Suppressor macrophage (primary cell): Measurements from ENCODE around the gene ACTR3.

Source experiments
- DNase-seq, 4 experiments: peaks; one replicate each; pipeline ENCODE4 v3.0.0-alpha.2; 2020 to 2022

The ACTR3 gene

GRCh38 chr2:113966832-113967231, 76.9 kb downstream of the ACTR3 start:
- peak in 2 of 4 experiments; percentile 53 to 59 for DNase-seq

- no peak for DNase-seq
These were observed 77.4 kb downstream of the ACTR3 start for GRCh38 chr2:113967272-113967671.

GRCh38 chr2:113972766-113973165, 82.9 kb downstream of the ACTR3 start:
- peak; percentile 44 to 73 (median 71) for DNase-seq

- DNase-seq, result no peak
These were observed 83.9 kb downstream of the ACTR3 start for GRCh38 chr2:113973810-113974209.

GRCh38 chr2:113974727-113975126, 84.8 kb downstream of the ACTR3 start:
- no peak for DNase-seq

GRCh38 chr2:113976277-113976928, 86.5 kb downstream of the ACTR3 start:
- peak; percentile 50 to 72 (median 68) for DNase-seq

GRCh38 chr2:113977060-113977659, 87.3 kb downstream of the ACTR3 start:
- no peak for DNase-seq

GRCh38 chr2:113977660-113978523, 88.0 kb downstream of the ACTR3 start:
- DNase-seq, result peak in 1 of 4 experiments; percentile 26

- no peak for DNase-seq
These were observed 88.8 kb downstream of the ACTR3 start for GRCh38 chr2:113978524-113979190.

- peak in 3 of 4 experiments; percentile 28 to 55 (median 29) for DNase-seq
These were observed 89.6 kb downstream of the ACTR3 start for GRCh38 chr2:113979191-113980128.

GRCh38 chr2:113980946-113981345, 91.1 kb downstream of the ACTR3 start:
- DNase-seq, result no peak

GRCh38 chr2:113981404-113982134, 91.7 kb downstream of the ACTR3 start:
- DNase-seq, result no peak

GRCh38 chr2:113985554-113986397, 95.9 kb downstream of the ACTR3 start:
- DNase-seq, result no peak

GRCh38 chr2:113986762-113987290, 96.9 kb downstream of the ACTR3 start:
- no peak for DNase-seq

GRCh38 chr2:113992090-113992489, 102.2 kb downstream of the ACTR3 start:
- no peak for DNase-seq

GRCh38 chr2:113996671-113997594, 107.0 kb downstream of the ACTR3 start:
- peak; percentile 56 to 79 (median 69) for DNase-seq

GRCh38 chr2:114001152-114001551, 111.3 kb downstream of the ACTR3 start:
- DNase-seq, result no peak

GRCh38 chr2:114001937-114002336, 112.0 kb downstream of the ACTR3 start:
- DNase-seq, result no peak
